ENCODE results near the gene DNM3. TPM values are rescaled to one million over a fixed set of nuclear protein-coding genes. Genes with fewer than 3 reads are reported as not detected.

The DNM3 gene
- total RNA-seq, 1 donor from 2014 or later: 4.7 TPM

DNA sequence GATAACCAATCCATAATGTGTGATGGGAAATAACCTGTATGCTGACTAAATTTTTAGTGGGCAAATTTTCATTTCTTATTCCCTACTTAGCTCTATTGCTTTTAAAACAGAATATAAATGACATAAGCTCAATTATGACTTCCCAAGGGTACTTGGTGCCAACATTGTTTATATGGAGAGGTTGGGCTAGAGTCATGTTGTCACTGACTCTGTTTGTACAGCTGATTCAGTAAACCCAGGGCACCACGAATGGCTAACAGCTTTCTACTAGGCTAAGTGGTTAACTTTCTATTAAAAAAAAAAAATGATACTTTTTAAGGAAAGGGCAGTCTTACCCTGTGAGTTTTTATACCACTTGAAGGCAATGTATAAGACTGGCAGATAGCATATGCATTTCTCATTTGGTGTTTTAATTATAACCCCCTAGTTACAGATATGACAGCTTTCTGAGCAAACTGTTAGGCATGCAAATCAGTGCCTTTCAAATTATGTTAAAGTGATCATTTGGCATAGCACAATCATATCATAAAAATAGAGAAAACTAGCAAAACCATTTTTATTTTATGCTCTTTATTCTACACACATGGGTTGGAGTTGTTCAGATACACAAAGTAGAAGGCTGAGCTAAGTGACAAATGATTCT is 147.1 kb downstream of the DNM3 start:
- Histone ChIP-seq H3K27ac (ENCODE audit: low read depth, low read length) (no peak overlapping the region), H3K36me3 (ENCODE audit: insufficient read depth, low read length) (no peaks in the 10 kb centered on the region), H3K9ac (ENCODE audit: low read length) (no peak overlapping the region), H2AFZ (ENCODE audit: low read depth, low read length) (no peak overlapping the region), H3K9me3 (ENCODE audit: insufficient read depth, low read depth, low read length) (no peaks in the 10 kb centered on the region), H3K4me2 (ENCODE audit: low read length) (no peak overlapping the region), H3K79me2 (ENCODE audit: insufficient read depth, low read length) (no peaks in the 10 kb centered on the region), H3K4me1 (ENCODE audit: insufficient read depth, low read length) (no peaks in the 10 kb centered on the region), H3K27me3 (ENCODE audit: insufficient read depth, low read length) (no peaks in the 10 kb centered on the region), H3K4me3 (ENCODE audit: insufficient read depth, low read depth, low read length) (no peak overlapping the region), H4K20me1 (ENCODE audit: insufficient read depth, low read length) (no peaks in the 10 kb centered on the region)
- Mint-ChIP-seq H3K4me3 (ENCODE audit: unreplicated experiment) (no peak overlapping the region), H3K27me3 (ENCODE audit: low read depth, unreplicated experiment) (no peaks in the 10 kb centered on the region), H3K36me3 (ENCODE audit: low read depth, unreplicated experiment) (no peaks in the 10 kb centered on the region), H3K9me3 (ENCODE audit: unreplicated experiment) (no peaks in the 10 kb centered on the region), H3K27ac (ENCODE audit: unreplicated experiment) (no peak overlapping the region), H3K4me1 (ENCODE audit: low read depth, unreplicated experiment) (peaks cover 7% of the 10 kb centered on the region)
- no peak for FAIRE-seq
- no peak for DNase-seq (ENCODE audit: low read depth)
- TF ChIP-seq EZH2 (IDR thresholded peaks at IDR 0.05; ENCODE audit: insufficient read depth, low read length): no peak
- TF ChIP-seq, protein P1, sequence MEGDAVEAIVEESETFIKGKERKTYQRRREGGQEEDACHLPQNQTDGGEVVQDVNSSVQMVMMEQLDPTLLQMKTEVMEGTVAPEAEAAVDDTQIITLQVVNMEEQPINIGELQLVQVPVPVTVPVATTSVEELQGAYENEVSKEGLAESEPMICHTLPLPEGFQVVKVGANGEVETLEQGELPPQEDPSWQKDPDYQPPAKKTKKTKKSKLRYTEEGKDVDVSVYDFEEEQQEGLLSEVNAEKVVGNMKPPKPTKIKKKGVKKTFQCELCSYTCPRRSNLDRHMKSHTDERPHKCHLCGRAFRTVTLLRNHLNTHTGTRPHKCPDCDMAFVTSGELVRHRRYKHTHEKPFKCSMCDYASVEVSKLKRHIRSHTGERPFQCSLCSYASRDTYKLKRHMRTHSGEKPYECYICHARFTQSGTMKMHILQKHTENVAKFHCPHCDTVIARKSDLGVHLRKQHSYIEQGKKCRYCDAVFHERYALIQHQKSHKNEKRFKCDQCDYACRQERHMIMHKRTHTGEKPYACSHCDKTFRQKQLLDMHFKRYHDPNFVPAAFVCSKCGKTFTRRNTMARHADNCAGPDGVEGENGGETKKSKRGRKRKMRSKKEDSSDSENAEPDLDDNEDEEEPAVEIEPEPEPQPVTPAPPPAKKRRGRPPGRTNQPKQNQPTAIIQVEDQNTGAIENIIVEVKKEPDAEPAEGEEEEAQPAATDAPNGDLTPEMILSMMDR (IDR thresholded peaks at IDR 0.05; ENCODE audit: insufficient read depth, low read depth, low read length): no peak

DNA sequence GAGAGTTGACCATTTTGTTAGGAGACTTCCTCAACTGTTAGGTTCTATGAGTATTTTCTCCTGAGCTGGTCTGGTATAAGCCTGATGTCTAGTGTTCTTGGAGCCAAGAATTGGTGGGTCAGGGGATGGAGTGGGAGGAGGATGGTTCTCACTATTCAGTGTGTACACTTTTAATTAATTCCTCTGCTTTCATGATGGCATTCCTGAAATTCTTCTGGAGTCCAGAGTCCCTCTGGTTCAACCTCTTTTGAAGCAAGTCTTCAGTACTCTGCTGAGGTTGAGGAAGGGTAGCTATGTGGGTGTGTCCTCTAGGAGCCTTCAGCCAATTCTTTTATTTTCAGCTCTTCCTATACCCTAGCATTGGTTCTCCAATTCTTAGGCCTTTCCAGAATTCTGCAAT is 149.1 kb downstream of the DNM3 start:
- Histone ChIP-seq H3K27ac (ENCODE audit: low read depth, low read length) (no peak overlapping the region), H3K9ac (ENCODE audit: low read length) (no peak overlapping the region), H3K36me3 (ENCODE audit: insufficient read depth, low read length) (no peaks in the 10 kb centered on the region), H2AFZ (ENCODE audit: low read depth, low read length) (no peak overlapping the region), H3K27me3 (ENCODE audit: insufficient read depth, low read length) (no peaks in the 10 kb centered on the region), H3K4me2 (ENCODE audit: low read length) (no peak overlapping the region), H3K4me1 (ENCODE audit: insufficient read depth, low read length) (no peaks in the 10 kb centered on the region), H3K4me3 (ENCODE audit: insufficient read depth, low read depth, low read length) (no peak overlapping the region), H4K20me1 (ENCODE audit: insufficient read depth, low read length) (no peaks in the 10 kb centered on the region), H3K9me3 (ENCODE audit: insufficient read depth, low read depth, low read length) (no peaks in the 10 kb centered on the region), H3K79me2 (ENCODE audit: insufficient read depth, low read length) (no peaks in the 10 kb centered on the region)
- peaks cover 7% of the 10 kb centered on the region for H3K4me1 Mint-ChIP-seq (ENCODE audit: low read depth, unreplicated experiment)
- H3K27me3 Mint-ChIP-seq (ENCODE audit: low read depth, unreplicated experiment): no peaks in the 10 kb centered on the region
- no peak overlapping the region for H3K27ac Mint-ChIP-seq (ENCODE audit: unreplicated experiment)
- H3K9me3 Mint-ChIP-seq (ENCODE audit: unreplicated experiment): no peaks in the 10 kb centered on the region
- DNase-seq (ENCODE audit: low read depth): no peak
- TF ChIP-seq, protein P1 (IDR thresholded peaks at IDR 0.05; ENCODE audit: insufficient read depth, low read depth, low read length): no peak
- no peak for TF ChIP-seq EZH2 (IDR thresholded peaks at IDR 0.05; ENCODE audit: insufficient read depth, low read length)
- H3K36me3 Mint-ChIP-seq (ENCODE audit: low read depth, unreplicated experiment): no peaks in the 10 kb centered on the region
- no peak for FAIRE-seq
- no peak overlapping the region for H3K4me3 Mint-ChIP-seq (ENCODE audit: unreplicated experiment)

DNA sequence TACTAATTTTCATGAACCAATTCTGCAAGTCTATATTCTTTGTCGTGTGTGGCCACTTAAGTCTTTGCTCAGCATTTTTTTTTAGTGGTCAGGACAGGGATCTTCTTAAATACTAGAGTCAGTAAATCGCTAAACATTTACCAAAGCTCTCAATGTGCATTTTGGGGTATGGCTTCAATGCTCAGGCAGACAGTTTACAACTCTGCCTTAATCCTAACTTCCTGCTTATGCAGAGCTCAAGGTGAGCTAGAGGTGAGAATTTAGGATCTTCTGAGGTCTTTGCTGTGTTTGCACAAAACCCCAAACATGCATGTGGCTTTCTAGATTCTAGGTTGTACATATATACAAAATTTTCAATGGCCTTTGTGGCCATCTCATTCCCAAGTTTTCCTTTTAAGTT is 153.0 kb downstream of the DNM3 start:
- no peaks in the 10 kb centered on the region for H3K9me3 ChIP-seq (ENCODE audit: insufficient read depth, low read depth, low read length)
- DNase-seq (ENCODE audit: low read depth) (no peak), FAIRE-seq (no peak)
- Mint-ChIP-seq H3K27ac (ENCODE audit: unreplicated experiment) (no peak overlapping the region), H3K36me3 (ENCODE audit: low read depth, unreplicated experiment) (no peaks in the 10 kb centered on the region), H3K9me3 (ENCODE audit: unreplicated experiment) (no peaks in the 10 kb centered on the region), H3K27me3 (ENCODE audit: low read depth, unreplicated experiment) (no peaks in the 10 kb centered on the region), H3K4me3 (ENCODE audit: unreplicated experiment) (no peak overlapping the region), H3K4me1 (ENCODE audit: low read depth, unreplicated experiment) (peaks cover 7% of the 10 kb centered on the region)
- no peak overlapping the region for H3K27ac ChIP-seq (ENCODE audit: low read depth, low read length)
- H3K4me3 ChIP-seq (ENCODE audit: insufficient read depth, low read depth, low read length): no peak overlapping the region
- H3K9ac ChIP-seq (ENCODE audit: low read length): no peak overlapping the region
- H3K36me3 ChIP-seq (ENCODE audit: insufficient read depth, low read length): no peaks in the 10 kb centered on the region
- no peaks in the 10 kb centered on the region for H4K20me1 ChIP-seq (ENCODE audit: insufficient read depth, low read length)
- no peaks in the 10 kb centered on the region for H3K4me1 ChIP-seq (ENCODE audit: insufficient read depth, low read length)
- H3K79me2 ChIP-seq (ENCODE audit: insufficient read depth, low read length): no peaks in the 10 kb centered on the region
- H3K4me2 ChIP-seq (ENCODE audit: low read length): no peak overlapping the region
- H3K27me3 ChIP-seq (ENCODE audit: insufficient read depth, low read length): no peaks in the 10 kb centered on the region
- no peak overlapping the region for H2AFZ ChIP-seq (ENCODE audit: low read depth, low read length)
- no peak for TF ChIP-seq EZH2 (IDR thresholded peaks at IDR 0.05; ENCODE audit: insufficient read depth, low read length)
- TF ChIP-seq, protein P1 (IDR thresholded peaks at IDR 0.05; ENCODE audit: insufficient read depth, low read depth, low read length): no peak
